GM12892 (cell line): ENCODE results near the gene LRMDA.

ENCODE experiments used
- POLR2A ChIP-seq: IDR thresholded peaks from 2 replicates; pipeline ENCODE4 v1.6.1; 2011; ENCODE audit warnings: low read depth, low read length, control low read depth
- POLR2AphosphoS5 ChIP-seq: IDR thresholded peaks from 2 replicates; pipeline ENCODE4 v1.6.1; 2011; ENCODE audit warnings: low read depth, low read length, control low read depth
- TAF1 ChIP-seq: IDR thresholded peaks from 2 replicates; pipeline ENCODE4 v1.6.1; 2011; ENCODE audit warnings: low read depth, mild to moderate bottlenecking, control low read depth, low read length, borderline replicate concordance

DNA sequence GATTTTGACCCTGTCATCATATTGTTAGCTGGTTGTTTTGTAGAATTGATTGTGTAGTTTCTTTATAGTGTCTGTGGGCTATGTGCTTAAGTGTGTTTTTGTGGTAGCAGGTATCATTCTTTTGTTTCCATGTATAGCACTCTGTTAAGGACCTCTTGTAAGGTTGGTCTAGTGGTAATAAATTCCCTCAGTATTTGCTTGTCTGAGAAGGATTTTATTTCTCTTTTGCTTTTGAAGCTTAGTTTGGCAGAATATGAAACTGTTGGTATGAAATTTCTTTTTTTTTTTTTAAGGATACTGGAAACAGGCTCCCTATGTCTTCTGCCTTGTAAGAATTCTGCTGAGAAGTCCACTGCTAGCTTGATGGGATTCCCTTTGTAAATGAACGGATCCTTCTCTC is 1073.4 kb downstream of the LRMDA start:
- TF ChIP-seq POLR2AphosphoS5 (no peak), TAF1 (no peak), POLR2A (no peak)
